HG03095 (cell line): ENCODE data around the gene STPG4.

ENCODE experiments used
- ATAC-seq: cut with Tn5 transposase; IDR thresholded peaks from one replicate; pipeline ENCODE4 v1.9.1; 2021; ENCODE audit warnings: moderate library complexity; ENCODE audit not compliant: unreplicated experiment

STPG4 gene

GRCh38 chr2:47056868-47057686 is 98.0 kb downstream of the STPG4 start:
- ATAC-seq = no peak

- ATAC-seq = no peak
Measured at GRCh38 chr2:47056374-47056773, 98.7 kb downstream of the STPG4 start.

DNA sequence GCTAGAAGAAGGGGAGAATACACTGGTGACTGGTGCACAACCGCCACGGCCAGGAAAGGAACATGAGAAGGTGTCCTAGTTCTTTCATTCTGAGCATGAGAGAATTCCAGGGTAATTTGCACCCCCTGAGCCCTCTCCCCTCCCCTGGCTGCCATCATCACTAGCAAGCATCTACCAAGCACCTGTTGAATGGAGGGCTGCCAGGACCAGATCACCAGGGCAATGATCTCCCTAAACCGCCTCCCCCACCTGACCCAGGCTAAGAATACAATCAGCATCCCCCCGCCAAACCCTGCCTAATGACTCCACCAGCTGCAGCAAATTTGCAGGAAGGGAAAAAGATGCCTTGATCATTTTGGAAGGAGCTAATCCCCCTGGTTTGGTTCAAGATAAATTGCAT is 100.2 kb downstream of the STPG4 start:
- no peak for ATAC-seq

DNA sequence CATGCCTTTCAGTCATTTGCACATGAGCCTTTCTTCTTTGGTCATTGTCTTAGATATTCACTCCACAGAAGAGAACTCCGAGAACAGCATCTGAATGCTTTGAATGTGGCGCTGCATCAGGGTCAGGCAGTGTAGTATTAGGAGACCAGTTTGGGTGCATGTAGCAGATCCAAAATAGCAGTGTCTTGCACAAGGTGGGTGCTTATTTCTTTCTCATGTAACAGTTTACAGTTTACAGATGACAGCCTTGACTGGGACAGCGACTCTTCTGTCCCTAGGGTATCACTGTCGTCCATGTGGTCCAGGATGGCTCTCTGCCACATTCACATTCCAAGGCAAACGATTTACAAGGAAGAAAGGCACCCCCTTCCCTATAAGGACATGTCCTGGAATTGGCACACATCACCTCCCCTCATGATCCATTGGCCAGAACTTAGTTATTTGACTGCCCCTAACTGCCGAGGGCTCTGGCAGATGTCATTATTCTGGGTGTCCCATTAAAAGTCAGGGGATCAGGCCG is 101.0 kb downstream of the STPG4 start:
- ATAC-seq = no peak

GRCh38 chr2:47052847-47053246 is 102.3 kb downstream of the STPG4 start:
- ATAC-seq = no peak

DNA sequence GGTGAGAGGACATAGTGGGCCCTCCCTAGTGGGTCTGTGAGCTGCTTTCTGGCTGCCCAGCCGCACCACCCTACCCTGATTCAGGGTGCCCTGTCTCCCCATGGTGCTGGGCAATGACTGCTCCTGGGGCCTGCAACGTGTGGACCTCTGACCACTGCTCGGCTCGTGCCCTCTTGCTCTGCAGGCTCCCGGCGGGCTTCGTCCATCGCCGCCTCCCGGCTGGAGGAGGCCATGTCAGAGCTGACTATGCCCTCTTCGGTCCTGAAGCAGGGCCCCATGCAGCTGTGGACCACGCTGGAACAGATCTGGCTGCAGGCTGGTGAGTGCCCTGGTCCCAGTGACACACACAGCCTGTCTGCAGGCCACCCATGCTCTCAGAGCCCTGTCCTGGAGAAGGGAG is 103.5 kb downstream of the STPG4 start:
- no peak for ATAC-seq

GRCh38 chr2:47050762-47051161 is 104.3 kb downstream of the STPG4 start:
- no peak for ATAC-seq

DNA sequence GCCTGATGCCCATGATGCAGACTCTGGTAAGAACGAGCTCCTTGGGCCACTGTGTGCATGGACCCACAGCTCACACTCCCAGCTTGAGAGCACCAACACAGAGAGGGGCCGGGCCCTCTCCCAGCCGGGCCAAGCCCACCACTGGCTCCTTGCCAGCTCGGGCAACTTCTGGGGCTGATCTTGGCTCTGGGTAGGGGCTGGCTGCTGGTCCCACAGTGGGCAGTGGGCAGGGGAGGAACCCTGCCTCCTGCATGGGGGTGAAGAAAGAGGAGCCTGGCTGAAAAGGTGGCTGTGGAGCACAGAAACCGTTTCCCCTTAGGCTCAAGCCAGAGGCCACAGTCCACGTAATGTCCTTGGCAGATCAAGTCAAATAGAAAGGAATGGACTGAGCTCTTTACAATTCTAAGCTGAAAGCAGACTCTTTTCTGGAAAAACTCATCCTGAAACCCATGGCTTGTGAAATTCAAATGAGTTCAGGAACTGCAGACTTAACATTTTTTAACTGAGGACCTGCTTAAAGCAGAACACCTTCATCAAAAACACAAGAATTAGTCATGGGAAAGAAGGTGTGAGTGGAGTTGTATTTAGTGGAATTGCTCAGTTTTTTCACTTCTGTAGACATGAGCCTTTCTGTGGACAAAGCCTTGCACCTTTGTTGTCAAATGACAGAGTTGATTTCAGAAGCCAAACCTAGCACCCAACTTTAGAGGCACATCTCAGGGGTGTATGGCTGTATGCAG is 104.9 kb downstream of the STPG4 start:
- no peak for ATAC-seq

- no peak for ATAC-seq
Measured at GRCh38 chr2:47049502-47049901, 105.6 kb downstream of the STPG4 start.

GRCh38 chr2:47048801-47049480 is 106.2 kb downstream of the STPG4 start:
- ATAC-seq = no peak

- no peak for ATAC-seq
Measured at GRCh38 chr2:47046271-47046670, 108.8 kb downstream of the STPG4 start.

DNA sequence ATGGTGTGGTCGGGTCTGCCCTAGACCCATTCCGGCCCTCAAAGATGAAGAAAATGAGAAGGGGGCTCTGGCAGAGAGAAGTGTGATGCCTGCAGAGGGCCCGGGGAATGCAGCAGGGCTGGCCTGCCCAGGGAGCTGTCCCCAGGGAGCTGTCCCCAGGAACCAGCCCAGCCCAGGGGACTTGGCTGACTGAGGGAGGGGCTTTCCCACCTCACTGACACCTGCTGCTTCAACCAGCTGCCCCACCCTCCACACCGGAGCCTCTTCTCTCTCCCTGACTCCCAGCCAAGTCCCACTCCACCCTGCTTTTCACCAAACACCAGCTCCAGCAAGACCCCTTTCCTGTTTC is 111.2 kb downstream of the STPG4 start:
- ATAC-seq = no peak

- ATAC-seq = no peak
Measured at GRCh38 chr2:47043142-47043890, 111.8 kb downstream of the STPG4 start.

- no peak for ATAC-seq
Measured at GRCh38 chr2:47041891-47042684, 113.0 kb downstream of the STPG4 start.

GRCh38 chr2:47041063-47041462 is 114.0 kb downstream of the STPG4 start:
- ATAC-seq = no peak

- ATAC-seq = no peak
Measured at GRCh38 chr2:47040651-47041050, 114.5 kb downstream of the STPG4 start.

- no peak for ATAC-seq
Measured at GRCh38 chr2:47039913-47040562, 115.1 kb downstream of the STPG4 start.

DNA sequence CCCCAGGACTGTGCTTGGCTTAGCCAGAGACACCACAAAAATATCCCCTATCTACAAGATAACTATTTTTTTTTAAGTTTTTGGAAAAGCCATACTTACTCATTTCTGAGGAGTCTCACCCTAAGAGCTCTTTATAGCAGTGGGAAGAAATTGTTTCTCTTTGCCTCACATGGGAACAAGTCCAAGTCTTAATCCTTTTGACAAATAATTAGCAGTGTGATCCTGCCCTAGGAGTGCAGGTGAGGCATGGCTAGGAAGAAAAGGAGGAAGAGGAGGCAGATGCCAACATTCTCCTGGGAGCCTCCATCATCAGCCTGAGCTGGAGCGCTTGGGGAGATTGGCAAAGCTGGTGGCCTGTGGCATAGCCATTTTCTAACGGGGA is 115.6 kb downstream of the STPG4 start:
- no peak for ATAC-seq

GRCh38 chr2:47038656-47039488 is 116.2 kb downstream of the STPG4 start:
- ATAC-seq = no peak
